GM12878 (cell line): ENCODE measurements around the gene ACCS.

ENCODE experiments used
- RAD21 ChIP-seq: IDR thresholded peaks from 2 replicates; pipeline ENCODE4 v1.6.1; 2011; ENCODE audit warnings: mild to moderate bottlenecking, low read depth, low read length, moderate library complexity; ENCODE audit not compliant: insufficient read depth
- SUZ12 ChIP-seq: fragments of 200-600 bp; sonication (generic); IDR thresholded peaks from one replicate; pipeline ENCODE4 v1.6.1; 2018; ENCODE audit warnings: antibody characterized with exemption, mild to moderate bottlenecking; ENCODE audit not compliant: unreplicated experiment
- YBX1 ChIP-seq: fragments of 450-650 bp; IDR thresholded peaks from 2 replicates; pipeline ENCODE4 v1.6.1; 2016; ENCODE audit warnings: antibody characterized with exemption
- TF ChIP-seq, protein P1 (sequence below), 3 experiments: IDR thresholded peaks in 2 of 3; conservative IDR thresholded peaks in 1 of 3; 2 replicates each; pipeline ENCODE4 v1.5.1; 2011; ENCODE audit warnings: low read depth in 3 of 3, low read length in 3 of 3, mild to moderate bottlenecking in 3 of 3, control low read depth in 2 of 3, moderate library complexity in 2 of 3, inconsistent platforms in 1 of 3, mixed read lengths in 1 of 3; ENCODE audit not compliant: control insufficient read depth in 2 of 3, insufficient read depth in 1 of 3; ENCODE audit errors: extremely low read depth in 1 of 3
- TF ChIP-seq, protein P2 (sequence below): IDR thresholded peaks from 2 replicates; pipeline ENCODE4 v1.6.1; 2011; ENCODE audit warnings: borderline replicate concordance, low read depth, mild to moderate bottlenecking, moderate library complexity, mixed read lengths, low read length; ENCODE audit not compliant: insufficient read depth; ENCODE audit errors: extremely low read length

DNA sequence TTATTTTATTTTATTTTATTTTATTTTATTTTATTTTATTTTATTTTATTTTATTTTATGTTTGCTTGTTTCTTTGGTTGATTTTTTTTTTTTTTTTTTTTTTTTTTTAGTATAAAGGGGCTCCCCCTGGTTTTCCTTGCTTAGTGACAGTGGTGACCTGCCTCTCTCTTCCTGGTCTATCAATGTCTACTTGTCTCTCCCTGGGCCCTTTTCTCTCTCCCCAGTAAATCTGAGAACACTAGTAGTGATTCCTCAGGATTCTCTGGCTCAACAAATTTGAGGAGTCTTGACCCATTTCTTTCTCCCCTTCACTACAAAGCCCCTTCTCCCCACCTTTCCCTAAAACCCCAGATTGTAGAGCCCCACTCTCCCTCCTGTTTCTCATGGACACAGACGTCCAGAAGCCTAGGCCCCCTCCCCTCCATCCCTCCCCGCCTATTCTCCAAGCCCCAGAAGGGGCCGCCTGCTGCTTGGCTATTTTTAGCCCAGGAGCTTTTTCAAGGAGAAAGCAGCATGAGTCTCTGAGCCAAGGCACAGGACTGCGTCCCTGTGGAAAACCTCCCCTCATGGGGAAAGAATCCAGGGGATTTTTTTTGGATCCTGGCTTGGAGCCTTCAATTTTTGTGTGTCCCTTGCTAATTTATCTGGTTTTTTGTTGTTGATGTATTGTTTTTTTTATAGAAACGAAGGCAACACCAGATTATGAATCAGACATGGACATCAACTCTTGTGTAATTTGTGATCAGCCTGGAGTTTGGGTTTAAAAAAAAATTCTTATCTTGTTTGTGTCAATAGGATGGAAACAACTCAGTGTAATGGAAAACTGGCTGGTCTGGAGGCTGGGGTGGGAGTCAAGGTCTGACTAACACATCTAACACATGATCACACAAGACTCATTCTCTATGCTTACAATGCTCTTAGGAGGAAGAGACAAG is 35.8 kb upstream of the ACCS start:
- TF ChIP-seq, protein P1, sequence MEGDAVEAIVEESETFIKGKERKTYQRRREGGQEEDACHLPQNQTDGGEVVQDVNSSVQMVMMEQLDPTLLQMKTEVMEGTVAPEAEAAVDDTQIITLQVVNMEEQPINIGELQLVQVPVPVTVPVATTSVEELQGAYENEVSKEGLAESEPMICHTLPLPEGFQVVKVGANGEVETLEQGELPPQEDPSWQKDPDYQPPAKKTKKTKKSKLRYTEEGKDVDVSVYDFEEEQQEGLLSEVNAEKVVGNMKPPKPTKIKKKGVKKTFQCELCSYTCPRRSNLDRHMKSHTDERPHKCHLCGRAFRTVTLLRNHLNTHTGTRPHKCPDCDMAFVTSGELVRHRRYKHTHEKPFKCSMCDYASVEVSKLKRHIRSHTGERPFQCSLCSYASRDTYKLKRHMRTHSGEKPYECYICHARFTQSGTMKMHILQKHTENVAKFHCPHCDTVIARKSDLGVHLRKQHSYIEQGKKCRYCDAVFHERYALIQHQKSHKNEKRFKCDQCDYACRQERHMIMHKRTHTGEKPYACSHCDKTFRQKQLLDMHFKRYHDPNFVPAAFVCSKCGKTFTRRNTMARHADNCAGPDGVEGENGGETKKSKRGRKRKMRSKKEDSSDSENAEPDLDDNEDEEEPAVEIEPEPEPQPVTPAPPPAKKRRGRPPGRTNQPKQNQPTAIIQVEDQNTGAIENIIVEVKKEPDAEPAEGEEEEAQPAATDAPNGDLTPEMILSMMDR (IDR thresholded peaks at IDR 0.05 in 2 of 3, conservative IDR thresholded peaks at IDR 0.05 in 1 of 3; ENCODE audit: control insufficient read depth in 2 of 3, extremely low read depth in 1 of 3, insufficient read depth in 1 of 3, low read depth in 3 of 3, low read length in 3 of 3), result no peak
- TF ChIP-seq RAD21 (no peak), SUZ12 (no peak), YBX1 (no peak)
- TF ChIP-seq, protein P2, sequence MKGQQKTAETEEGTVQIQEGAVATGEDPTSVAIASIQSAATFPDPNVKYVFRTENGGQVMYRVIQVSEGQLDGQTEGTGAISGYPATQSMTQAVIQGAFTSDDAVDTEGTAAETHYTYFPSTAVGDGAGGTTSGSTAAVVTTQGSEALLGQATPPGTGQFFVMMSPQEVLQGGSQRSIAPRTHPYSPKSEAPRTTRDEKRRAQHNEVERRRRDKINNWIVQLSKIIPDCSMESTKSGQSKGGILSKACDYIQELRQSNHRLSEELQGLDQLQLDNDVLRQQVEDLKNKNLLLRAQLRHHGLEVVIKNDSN, result no peak
